HG02798 (cell line): ENCODE data around the gene TMEM26.

Experiments used
- ATAC-seq: cut with Tn5 transposase; IDR thresholded peaks from one replicate; pipeline ENCODE4 v1.9.1; 2021; ENCODE audit warnings: mild to moderate bottlenecking; ENCODE audit not compliant: unreplicated experiment, poor library complexity

Gene TMEM26

GRCh38 chr10:61463035-61463909 lies 10.1 kb upstream of the TMEM26 start:
- ATAC-seq, result no peak

GRCh38 chr10:61460835-61461234 lies 7.7 kb upstream of the TMEM26 start:
- no peak for ATAC-seq

- no peak for ATAC-seq
Measured at GRCh38 chr10:61458031-61458430, 4.8 kb upstream of the TMEM26 start.

- no peak for ATAC-seq
Measured at GRCh38 chr10:61456095-61456789, 3.1 kb upstream of the TMEM26 start.

GRCh38 chr10:61455656-61456055 lies 2.5 kb upstream of the TMEM26 start:
- ATAC-seq, result no peak

GRCh38 chr10:61454541-61454940 lies 1.4 kb upstream of the TMEM26 start:
- ATAC-seq, result no peak

GRCh38 chr10:61452151-61452651 lies 980 bp downstream of the TMEM26 start:
- no peak for ATAC-seq

- no peak for ATAC-seq
Measured at GRCh38 chr10:61451357-61451756, 1.8 kb downstream of the TMEM26 start.

- no peak for ATAC-seq
Measured at GRCh38 chr10:61448841-61449600, 4.2 kb downstream of the TMEM26 start.

GRCh38 chr10:61448091-61448490 lies 5.1 kb downstream of the TMEM26 start:
- ATAC-seq, result no peak

- ATAC-seq, result no peak
Measured at GRCh38 chr10:61439058-61439609, 14.0 kb downstream of the TMEM26 start.

GRCh38 chr10:61438141-61438988 lies 14.8 kb downstream of the TMEM26 start:
- no peak for ATAC-seq

GRCh38 chr10:61423178-61423577 lies 30.0 kb downstream of the TMEM26 start:
- ATAC-seq, result no peak

- no peak for ATAC-seq
Measured at GRCh38 chr10:61417661-61418060, 35.5 kb downstream of the TMEM26 start.

GRCh38 chr10:61415824-61416223 lies 37.4 kb downstream of the TMEM26 start:
- ATAC-seq, result no peak

- no peak for ATAC-seq
Measured at GRCh38 chr10:61411706-61412105, 41.5 kb downstream of the TMEM26 start.

- ATAC-seq, result no peak
Measured at GRCh38 chr10:61410353-61411070, 42.7 kb downstream of the TMEM26 start.

GRCh38 chr10:61409157-61409556 lies 44.0 kb downstream of the TMEM26 start:
- ATAC-seq, result no peak

GRCh38 chr10:61408105-61408504 lies 45.1 kb downstream of the TMEM26 start:
- ATAC-seq, result no peak
